H7 (cell line): Measurements from ENCODE around the gene ALLC. TPM values are rescaled to one million over a fixed set of nuclear protein-coding genes. Genes with fewer than 3 reads are reported as not detected.
A peak's percentile ranks its signal among the peaks of the same experiment; 100 is the strongest.
"Not testable (repeated sequence)": the region's sequence is repeated elsewhere in the genome, so short reads cannot be mapped to it uniquely, and the experiment has no call there.

Experiments
- DNase-seq: peaks from one replicate; pipeline ENCODE4 v3.0.0; 2012
- H3K27me3 ChIP-seq: 2 replicates; pipeline ENCODE4 v1.6.0; 2011; ENCODE audit warnings: mild to moderate bottlenecking, low read length; ENCODE audit not compliant: control insufficient read depth, insufficient read depth
- H3K36me3 ChIP-seq: replicated peaks from 2 replicates; pipeline ENCODE4 v1.5.1; 2011; ENCODE audit warnings: low read length; ENCODE audit not compliant: control insufficient read depth, insufficient read depth
- H3K4me3 ChIP-seq: 2 replicates; pipeline ENCODE4 v1.5.1; 2011; ENCODE audit warnings: low read depth, mild to moderate bottlenecking, control low read depth, low read length, moderate library complexity; ENCODE audit not compliant: insufficient read depth
- total RNA-seq: library from RNA; depleted of rRNA; stranded (reverse); fragments of >200 nt; shearing (Covaris generic); gene quantifications from 2 replicates; pipeline ENCODE4 v1.2.3, GENCODE V29; 2014

ALLC gene
- total RNA-seq, 1 experiment from 2014 or later: not detected

GRCh38 chr2:3651691-3652648 is 6.0 kb upstream of the ALLC start:
- peak; percentile 95 for DNase-seq
- peak overlapping the region; percentile 27 for H3K4me3 ChIP-seq
- no peaks in the 10 kb centered on the region; the same call in 1 of the 2 replicates for H3K27me3 ChIP-seq
- H3K36me3 ChIP-seq: no peaks in the 10 kb centered on the region

GRCh38 chr2:3652896-3653625 is 4.9 kb upstream of the ALLC start:
- Histone ChIP-seq H3K27me3 (no peaks in the 10 kb centered on the region; the same call in 1 of the 2 replicates), H3K4me3 (no peak overlapping the region), H3K36me3 (no peaks in the 10 kb centered on the region)
- no peak for DNase-seq

- no peak for DNase-seq
- Histone ChIP-seq H3K36me3 (no peaks in the 10 kb centered on the region), H3K27me3 (no peaks in the 10 kb centered on the region; the same call in 1 of the 2 replicates), H3K4me3 (no peak overlapping the region)
These were observed 4.0 kb upstream of the ALLC start for GRCh38 chr2:3654011-3654410.

- H3K4me3 ChIP-seq: no peak overlapping the region
- DNase-seq: no peak
- H3K27me3 ChIP-seq: no peaks in the 10 kb centered on the region; the same call in 1 of the 2 replicates
- H3K36me3 ChIP-seq: no peaks in the 10 kb centered on the region
These were observed 3.3 kb upstream of the ALLC start for GRCh38 chr2:3654531-3655225.

- H3K4me3 ChIP-seq: no peak overlapping the region
- H3K36me3 ChIP-seq: no peaks in the 10 kb centered on the region
- H3K27me3 ChIP-seq: no peaks in the 10 kb centered on the region; the same call in 1 of the 2 replicates
- no peak for DNase-seq
These were observed 1.9 kb upstream of the ALLC start for GRCh38 chr2:3655871-3656761.

- peak; percentile 76 for DNase-seq
- H3K4me3 ChIP-seq: no peak overlapping the region
- no peaks in the 10 kb centered on the region; the same call in 1 of the 2 replicates for H3K27me3 ChIP-seq
- no peaks in the 10 kb centered on the region for H3K36me3 ChIP-seq
These were observed 958 bp upstream of the ALLC start for GRCh38 chr2:3656762-3657721.

- Histone ChIP-seq H3K27me3 (no peaks in the 10 kb centered on the region; the same call in 1 of the 2 replicates), H3K36me3 (no peaks in the 10 kb centered on the region)
- DNase-seq: no peak
These were observed 1.7 kb downstream of the ALLC start for GRCh38 chr2:3659447-3660432.

GRCh38 chr2:3660640-3661039 is 2.6 kb downstream of the ALLC start:
- not testable (repeated sequence) for H3K36me3 ChIP-seq, H3K27me3 ChIP-seq, DNase-seq, H3K4me3 ChIP-seq

More at GRCh38 chr2:3659447-3660432, 1.7 kb downstream of the ALLC start:
- H3K4me3 ChIP-seq: no peak overlapping the region

GRCh38 chr2:3661149-3661660 is 3.2 kb downstream of the ALLC start:
- no peak for DNase-seq
- no peaks in the 10 kb centered on the region; the same call in 1 of the 2 replicates for H3K27me3 ChIP-seq
- H3K36me3 ChIP-seq: no peaks in the 10 kb centered on the region
- no peak overlapping the region for H3K4me3 ChIP-seq

- Histone ChIP-seq H3K27me3 (no peaks in the 10 kb centered on the region), H3K4me3 (no peak overlapping the region), H3K36me3 (no peaks in the 10 kb centered on the region)
- DNase-seq: peak; percentile 62
These were observed 4.2 kb downstream of the ALLC start for GRCh38 chr2:3662239-3662638.

- no peak for DNase-seq
- Histone ChIP-seq H3K36me3 (no peaks in the 10 kb centered on the region), H3K27me3 (no peaks in the 10 kb centered on the region), H3K4me3 (no peak overlapping the region)
These were observed 6.1 kb downstream of the ALLC start for GRCh38 chr2:3664118-3664517.

- Histone ChIP-seq H3K36me3 (no peaks in the 10 kb centered on the region), H3K27me3 (no peaks in the 10 kb centered on the region), H3K4me3 (no peak overlapping the region)
- no peak for DNase-seq
These were observed 6.9 kb downstream of the ALLC start for GRCh38 chr2:3664925-3665324.
